Measurements from ENCODE around the gene ATP10B.

The ATP10B gene

DNA sequence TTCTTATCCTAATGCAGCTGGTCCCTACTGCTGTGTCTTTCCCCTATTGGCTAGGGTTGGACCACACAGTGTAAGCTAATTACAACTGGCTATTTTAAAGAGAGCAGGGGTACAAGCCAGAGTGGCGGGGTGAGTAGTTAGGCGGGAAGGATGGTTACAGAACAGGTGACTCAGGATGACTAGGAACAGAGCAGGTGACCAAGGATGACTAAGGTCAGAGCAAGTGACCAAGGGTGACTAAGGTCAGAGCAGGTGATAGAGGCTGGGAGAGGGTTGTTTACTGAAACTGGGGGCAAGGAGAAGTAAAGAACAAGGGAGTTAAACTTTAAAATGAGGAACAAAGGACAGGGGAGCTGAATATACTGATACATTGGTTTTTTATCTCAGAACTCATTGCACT lies 304.9 kb downstream of the ATP10B start:
- no peak for DNase-seq

DNA sequence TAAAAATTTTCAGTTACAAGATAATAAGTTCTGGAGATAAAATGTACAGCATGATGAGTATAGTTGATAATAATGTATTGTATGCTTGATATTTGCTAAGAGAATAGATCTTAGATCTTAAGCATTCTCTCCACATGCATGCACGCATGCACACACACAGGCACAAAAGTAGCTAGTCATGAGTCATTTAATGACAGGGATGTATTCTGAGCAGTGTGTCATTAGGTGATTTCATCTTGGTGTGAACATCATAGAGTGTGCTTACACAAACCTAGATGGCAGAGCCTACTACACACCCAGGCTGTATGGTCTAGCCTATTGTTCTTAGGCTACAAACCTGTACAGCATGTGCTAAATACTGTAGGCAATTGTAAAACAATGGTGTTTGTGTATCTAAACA lies 306.2 kb downstream of the ATP10B start:
- DNase-seq: no peak

DNA sequence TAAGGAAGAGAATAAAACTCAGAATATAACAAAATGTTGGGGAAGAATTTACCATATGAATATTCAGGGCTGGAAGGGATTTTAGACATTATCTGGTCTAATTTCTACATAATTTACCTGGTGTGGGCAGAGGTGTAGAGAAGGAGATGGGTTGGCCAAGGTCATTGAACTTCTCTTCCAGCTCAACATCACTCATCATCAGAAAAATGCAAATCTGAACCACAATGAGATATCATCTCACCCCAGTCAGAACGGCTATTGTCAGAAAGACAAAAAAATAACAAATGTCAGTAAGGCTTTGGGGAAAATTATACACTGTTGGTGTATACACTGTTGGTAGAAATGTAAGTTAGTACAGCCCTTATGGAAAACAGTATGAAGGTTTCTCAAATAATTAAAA lies 308.6 kb downstream of the ATP10B start:
- DNase-seq: no peak

DNA sequence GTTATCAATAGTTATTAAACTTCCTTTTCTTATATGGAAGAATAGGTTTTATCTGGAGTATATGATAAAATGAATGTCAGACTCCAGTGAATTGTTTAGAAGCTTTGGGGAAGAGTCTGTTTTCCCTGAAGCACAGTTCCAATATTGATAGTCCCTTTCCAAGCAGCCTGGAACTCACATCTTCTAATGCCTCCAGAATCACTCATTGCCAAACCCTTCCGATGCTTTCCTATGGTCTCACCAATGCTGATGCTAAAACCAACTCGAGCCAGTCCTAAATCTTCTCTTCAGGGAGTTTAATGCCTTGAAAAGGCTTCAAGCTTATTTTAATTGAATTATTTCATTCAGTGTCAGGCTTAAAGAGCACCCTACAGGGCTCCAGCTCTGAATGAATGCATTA lies 309.2 kb downstream of the ATP10B start:
- no peak for DNase-seq

DNA sequence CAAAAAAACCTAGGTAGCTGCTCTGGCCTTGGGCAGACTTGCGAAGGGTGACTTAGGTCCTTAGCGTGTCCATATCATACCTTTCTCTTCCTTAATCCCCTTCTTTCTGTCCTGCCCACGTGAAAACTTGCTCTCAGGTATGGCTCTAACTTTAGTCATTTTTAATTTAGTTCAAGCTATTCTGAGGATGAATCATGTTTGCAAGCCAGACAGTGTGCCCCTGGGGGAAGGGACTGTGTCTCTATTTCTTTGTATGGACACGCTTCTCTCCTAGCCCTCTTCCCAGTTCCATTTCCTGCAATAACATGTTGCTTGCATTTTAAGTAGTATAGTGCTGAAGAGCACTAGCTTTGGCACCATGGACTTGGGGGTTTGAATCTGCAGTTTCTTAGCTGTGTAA lies 309.7 kb downstream of the ATP10B start:
- no peak for DNase-seq

DNA sequence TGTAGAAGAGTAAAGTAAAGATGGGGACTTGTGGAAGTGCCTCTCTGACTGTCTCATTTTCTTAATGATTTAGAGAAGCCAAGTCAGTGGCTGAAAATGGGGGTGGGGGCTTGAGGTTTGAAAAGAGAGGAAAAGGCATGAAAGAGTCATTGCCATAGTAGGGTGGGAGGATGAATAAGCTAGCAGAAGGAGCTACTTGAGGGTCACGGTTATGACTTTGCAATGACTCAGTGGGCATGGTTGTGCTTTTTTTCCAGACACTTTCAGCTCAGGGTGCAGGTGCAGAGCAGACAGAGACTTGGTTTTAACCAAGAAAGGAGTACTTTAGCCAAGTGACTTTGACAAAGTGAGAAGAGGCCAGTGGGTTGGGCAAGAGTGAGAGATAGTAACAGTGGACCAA lies 312.6 kb downstream of the ATP10B start:
- DNase-seq: no peak

DNA sequence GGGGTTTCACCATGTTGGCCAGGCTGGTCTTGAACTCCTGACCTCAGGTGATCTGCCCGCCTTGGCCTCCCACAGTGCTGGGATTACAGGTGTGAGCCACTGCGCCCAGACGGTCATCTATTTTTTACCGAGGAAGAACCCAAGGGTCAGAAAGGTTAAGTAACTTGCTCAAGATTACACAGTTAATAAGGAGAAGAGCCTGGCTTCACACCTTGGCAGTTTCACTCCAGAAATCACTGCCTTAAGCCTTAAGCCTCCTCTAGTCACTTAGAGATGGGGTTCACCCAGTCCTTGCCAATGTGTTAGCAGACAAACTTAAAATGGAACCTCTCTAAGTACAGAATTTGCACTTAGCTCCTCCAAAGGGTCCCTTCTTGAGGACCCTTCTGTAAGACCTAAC lies 314.1 kb downstream of the ATP10B start:
- DNase-seq: no peak

DNA sequence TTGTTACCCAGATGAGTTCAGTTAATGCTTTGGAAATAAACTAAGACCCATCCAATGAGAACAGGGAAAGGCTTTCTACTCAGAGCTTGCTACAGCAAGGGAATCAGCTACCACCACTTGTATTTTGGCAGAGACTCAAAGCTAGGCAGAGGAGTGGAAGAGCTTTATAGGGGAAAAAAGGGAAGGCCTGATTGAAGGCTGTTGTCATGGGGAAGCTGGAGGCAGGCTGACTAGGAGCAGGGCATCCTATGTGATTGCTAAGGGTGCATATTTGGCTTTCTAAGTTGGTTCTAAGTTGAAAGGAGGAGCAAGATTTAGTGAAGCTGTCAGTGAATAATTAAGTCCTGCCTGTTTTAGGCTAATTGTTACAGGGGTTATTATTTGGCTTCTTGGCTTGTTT lies 314.9 kb downstream of the ATP10B start:
- DNase-seq: no peak

DNA sequence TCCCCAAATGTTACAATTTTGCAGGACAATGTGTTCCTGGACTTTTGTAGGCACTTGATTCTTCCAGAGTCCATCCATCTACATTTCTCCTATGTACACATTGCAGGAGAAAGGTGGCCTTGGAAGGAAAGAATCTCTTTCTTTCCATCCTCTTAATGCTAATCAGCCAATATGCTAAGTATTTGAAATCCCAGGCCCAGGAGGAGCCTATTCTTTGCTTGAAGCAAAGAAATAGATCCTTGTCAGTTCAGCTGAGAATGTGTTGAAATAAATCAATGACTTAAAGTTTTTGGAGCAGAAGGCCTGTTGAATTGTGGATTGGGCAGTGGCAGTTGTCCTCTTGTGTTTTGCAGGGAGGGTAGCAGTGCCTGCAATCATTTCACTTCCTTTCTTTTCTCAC lies 317.1 kb downstream of the ATP10B start:
- no peak for DNase-seq

DNA sequence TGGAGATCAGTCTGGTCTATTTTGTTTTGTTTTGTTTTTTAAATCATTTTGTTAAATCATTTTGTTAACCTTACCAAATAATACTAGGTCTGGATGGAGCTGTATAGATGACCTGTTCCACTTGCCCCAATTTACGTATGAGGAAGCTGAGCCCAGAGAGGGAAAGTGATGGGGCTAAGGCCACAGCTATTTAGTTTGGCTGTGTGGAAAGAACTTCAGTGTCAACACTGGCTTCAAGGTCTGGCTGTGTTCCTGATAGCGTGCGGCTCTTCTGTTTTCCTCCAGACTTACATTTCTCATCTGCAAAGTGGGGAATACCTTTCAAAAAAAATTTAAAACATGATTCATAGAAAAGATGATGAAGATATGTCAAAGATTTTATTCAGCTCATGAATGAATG lies 317.9 kb downstream of the ATP10B start:
- DNase-seq: no peak

DNA sequence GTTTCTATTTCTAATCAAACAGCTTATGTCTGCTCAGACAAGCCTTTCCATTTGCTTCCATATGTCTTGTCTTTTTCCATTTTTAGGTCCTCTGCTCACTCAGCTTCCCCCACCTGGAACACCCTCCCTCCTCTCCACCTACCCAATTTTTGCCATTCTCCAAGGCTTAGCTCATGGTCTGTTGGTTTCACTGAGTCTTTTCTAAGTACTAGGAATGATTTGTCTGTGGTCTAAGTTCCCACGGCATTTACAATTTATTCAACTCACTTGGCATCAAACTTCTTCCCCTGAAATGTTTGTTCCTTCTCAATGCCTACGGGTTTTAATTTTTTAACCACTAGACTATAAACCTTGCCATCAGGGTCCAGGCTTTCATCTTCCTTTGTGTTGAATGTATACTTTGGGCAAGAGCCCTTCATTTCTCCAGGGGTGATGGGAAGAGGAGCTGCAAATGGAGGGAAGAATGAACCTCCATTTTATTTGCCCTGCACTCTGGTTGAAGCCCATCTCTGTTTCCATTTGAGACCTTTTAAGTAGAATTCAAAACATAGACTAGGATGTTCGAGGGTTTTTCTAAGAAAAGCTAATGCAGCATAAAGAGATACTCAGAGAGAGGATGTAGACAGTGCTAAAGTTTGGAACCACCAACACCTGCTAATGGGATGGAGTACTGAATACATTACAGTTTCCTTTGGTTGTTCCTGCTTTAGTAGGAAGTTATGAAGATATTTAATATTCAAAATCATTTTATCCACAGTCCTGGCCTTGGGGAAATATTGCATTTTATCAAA lies 326.3 kb downstream of the ATP10B start:
- no peak for DNase-seq

DNA sequence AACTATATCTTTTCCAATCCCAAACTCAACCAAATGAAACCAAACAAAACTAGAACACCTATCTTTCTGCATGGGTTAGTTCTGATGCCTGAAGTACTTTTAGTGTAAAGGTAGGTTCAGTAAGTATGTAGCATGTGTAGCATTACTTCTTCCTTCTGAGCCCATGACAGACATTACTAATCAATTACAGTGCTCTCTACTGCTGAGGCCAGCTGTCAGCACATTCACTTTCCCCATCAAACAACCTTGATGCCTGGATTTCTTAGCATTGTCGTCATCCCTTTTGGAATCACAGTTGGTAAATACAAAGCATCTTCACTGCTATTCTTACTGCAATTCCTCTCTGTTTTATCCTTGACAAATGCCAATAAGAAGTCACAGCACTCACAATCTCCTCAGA lies 327.2 kb downstream of the ATP10B start:
- no peak for DNase-seq

DNA sequence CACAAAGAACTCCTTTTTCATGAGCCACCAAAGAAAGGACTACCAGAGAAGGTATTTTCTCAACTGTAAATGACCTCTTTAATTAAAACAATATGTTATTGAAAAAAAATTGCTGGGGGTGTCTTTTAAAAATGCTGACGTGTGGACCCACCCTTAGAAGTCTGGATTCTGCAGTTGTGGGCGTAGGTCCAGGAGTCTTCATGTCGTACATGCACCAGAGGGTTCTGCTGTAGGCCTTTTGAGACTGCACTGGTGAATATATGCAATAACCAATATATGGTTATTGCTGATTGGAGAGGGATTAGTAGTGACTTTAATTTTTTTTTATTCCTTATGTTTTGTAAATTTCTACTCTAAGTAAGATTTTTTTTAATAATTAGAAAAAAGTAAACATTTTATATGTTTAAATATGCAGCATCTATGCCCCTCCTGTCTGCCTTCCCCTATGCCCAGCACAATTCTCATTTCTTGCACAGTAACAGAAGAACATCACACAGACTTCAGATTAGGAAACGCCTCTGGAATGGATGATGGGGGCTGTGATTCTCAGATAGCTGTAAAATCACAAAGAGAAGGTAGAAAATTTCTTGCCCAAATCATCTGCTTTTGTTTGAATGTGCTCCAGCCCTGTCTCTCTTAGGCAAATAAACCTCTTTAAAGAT lies 328.4 kb downstream of the ATP10B start:
- no peak for DNase-seq

DNA sequence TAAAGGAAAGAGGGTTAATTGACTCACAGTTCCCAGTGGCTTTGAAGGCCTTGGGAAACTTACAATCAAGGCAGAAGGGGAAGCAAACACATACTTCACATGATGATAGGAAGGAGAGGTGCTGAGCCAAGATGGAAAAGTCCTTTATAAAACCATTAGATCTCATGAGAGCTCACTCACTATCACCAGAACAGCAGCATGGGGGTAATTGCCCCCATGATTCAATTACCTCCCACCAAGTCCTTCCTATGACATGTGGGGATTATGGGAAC lies 330.7 kb downstream of the ATP10B start:
- no peak for DNase-seq

DNA sequence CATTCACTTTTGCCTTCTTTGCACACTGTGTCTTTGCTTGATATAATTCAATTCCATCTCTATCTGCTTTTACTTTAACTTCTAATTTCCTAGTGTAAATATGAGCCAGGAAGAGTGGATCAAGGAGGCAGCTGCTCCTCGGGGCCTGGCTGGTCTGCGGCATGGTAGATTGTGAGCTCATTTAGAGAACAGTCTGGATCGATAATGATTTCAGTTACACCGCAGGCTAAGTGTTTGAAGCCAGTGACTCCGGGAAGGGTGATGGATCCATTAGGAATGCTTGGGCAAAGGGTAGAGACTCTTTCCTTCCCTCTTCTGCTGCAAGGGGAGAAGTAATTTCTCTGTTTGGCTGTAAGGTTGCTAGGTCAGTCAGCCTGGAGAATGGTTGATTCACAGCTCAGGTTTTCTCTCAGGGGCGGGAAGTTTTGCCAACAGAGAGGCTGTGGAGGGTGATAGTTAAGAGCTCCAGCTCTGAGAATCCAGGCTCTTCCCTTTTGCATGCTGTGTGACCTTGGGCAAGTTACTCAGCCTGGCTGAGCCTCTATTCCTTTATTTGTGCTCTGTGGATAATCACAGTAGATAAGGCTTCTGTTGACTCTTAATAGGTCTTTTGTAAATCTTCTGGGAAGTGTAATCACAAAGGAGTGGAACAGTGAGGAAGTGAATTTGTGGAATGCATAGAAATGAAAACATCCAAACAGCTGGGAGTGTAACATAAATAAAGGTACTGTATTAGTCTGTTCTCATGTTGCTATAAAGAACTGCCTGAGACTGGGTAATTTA lies 331.2 kb downstream of the ATP10B start:
- DNase-seq: no peak

DNA sequence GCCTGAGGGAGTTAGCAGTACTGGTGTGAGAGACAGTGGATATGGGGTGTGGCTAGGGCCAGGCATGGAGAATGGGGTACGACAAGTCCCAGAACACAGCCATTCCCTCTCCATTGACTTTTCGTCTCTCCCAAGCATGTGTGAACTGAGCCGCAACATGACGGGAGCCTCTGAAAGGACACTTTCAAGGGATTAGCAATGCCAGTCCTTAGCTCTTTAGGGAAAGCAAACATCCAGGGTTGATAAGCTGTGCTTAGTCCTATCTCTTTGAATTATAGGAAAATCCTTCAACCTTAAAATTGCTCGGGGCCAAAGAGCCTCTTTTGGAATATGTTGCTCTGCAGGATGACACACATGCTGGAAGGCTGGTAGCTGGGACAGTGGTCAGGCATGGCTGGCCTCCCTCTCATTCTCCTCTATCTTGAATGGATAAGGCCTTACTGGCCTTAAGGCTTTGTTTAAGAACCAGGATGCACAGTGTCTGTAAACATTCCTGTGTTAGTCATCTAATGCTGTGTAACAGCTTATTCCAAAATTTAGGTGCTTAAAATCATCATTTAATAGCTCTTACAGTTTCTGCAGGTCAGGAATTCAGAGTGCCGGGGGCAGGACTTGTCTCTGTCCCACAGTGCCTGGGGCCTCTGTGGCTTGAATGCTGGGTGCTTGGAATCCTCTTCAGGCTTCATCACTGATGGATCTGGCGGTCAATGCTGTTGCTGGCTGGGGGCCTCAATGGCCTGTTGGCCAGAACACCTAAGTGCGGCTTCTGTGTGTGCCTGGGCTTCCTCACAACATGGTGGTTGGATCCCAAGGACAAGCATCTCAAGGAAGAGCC lies 335.1 kb downstream of the ATP10B start:
- DNase-seq: no peak

DNA sequence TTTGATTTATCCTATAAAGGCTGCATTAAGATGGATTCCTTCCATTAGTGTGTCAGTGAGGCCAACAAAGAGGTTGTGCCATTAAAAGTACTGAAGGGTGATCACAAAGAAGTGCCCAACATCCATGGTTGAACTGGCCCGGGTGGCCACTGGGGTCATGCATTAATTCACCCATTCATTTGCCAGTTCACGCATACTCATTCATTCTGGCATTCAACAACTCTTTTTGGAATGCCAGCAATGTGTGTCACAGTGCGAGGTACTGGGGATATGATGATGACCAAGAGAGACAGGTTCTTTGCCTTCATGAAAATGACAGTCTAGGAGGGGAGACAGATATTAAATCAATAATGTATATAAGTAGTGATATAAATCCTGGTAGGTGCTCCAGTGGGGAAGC lies 337.1 kb downstream of the ATP10B start:
- DNase-seq: no peak

DNA sequence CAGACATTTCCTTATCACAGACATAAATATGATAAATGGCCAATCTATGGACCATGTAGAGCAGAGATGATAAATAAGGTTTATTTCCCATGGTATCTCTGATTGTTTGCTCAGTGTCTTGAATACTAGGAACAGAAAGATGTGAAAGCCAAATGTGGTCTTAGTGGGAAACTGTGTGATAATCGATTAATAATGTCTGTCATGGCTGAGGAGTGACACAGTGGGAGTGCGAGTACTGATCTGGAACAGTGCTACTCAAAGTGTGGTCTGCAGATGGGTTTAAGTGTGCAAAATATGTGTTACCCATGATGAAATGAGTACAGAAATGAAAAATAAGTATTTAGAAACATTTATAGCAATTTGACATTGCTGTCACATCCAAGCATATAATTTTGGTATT lies 337.8 kb downstream of the ATP10B start:
- no peak for DNase-seq

DNA sequence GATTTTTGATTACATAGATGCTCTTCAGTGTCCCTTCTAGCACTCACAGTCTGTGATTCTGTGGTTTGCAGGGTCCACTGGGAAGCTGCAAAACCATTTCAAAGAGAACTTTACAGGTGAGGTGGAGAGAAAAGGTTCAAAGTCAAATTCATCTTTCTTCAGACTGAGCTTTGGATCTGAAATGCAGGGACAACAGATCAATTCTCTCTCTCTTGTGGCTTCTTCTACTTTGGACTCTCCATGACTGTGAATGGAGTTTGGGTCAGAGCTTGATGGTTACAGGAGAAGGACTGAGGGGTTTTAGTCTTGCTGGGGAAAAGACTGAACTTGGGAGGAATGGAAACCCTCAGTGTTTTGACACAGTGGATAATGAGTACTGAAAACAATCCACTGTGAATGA lies 338.5 kb downstream of the ATP10B start:
- DNase-seq: no peak
